HG02970 (cell line): ENCODE results near the gene LAMP5.

Experiments used
- ATAC-seq: cut with Tn5 transposase; IDR thresholded peaks from one replicate; pipeline ENCODE4 v1.9.1; 2021; ENCODE audit warnings: mild to moderate bottlenecking, moderate library complexity, moderate number of reproducible peaks; ENCODE audit not compliant: unreplicated experiment, low FRiP score

LAMP5 gene

DNA sequence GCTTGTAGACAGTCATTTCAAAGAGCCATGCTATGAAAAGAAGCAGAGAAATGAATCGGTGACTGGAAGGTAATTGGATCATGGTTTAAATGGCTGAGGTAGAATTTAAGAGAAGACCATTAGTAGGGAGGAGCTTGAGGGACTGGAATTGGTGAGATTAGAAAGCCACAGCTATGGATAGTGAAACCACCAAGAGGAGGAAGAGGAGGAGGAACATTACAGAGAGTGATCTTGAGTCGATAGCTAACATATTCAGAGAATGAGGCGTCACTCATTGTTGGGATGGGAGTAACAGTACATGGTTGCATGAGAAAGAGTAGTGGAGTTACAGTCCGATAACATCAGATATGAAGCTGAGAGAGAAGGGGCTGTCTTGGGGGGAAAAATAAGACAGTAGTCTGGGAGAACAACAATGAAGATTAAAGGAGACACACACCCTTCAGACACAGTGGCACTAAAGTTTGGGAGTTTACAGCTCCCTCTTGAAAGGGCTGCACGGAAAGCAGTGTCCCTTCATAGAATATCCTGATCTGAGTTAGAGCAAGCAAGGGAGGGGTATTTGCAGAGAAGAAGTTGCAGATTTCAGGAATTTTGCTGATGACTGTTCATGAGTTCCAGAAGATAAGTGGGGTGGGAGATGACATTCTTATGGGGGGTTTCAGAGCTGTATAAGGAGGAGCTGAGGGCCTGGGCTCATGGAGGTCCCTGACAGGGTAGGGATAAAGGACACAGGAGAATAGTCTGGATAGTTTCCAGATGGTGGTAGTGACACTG lies 15.1 kb upstream of the LAMP5 start:
- no peak for ATAC-seq

- ATAC-seq: no peak
Observed at GRCh38 chr20:9500121-9500520, 14.3 kb upstream of the LAMP5 start.

DNA sequence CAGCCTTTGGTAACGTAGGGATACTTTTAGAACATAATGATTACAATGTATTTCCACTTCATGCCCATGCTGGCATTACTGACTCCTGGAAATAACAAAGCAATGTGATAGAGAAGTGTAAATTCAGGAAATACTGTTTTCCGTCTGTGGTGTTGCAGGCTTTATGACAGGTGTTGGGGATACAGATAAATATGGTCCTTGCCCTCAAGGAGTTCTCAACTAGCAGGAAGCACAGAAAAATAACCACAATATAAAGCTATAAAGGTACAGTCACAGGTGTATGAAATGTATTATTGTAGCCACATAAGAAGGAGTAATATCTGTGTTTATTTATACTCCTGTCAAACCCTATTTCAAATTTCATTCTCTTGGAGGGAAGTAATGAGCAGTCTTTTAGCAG lies 12.9 kb upstream of the LAMP5 start:
- no peak for ATAC-seq

GRCh38 chr20:9503526-9504245 lies 10.7 kb upstream of the LAMP5 start:
- no peak for ATAC-seq

- no peak for ATAC-seq
Observed at GRCh38 chr20:9506280-9506821, 8.0 kb upstream of the LAMP5 start.

DNA sequence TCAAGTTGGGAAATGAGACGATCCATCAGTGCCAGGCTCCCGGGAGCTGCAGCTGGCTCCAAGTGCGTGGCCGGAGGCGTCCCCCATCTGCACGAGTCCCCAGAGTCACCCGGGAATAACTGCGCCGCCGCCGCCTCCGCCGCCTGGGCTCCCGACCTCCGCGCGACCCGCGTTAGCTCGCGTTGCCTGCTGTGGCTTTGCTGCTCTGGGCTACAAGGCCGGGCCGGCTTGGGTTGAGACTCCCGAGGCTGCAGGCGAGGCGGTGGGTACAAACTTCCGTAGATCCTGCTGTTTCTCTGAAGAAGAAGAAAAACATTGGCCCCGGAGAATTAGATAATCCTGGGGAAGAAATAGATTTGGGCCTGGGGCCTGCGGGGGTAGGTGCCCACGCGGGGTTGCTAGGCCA lies 7.4 kb upstream of the LAMP5 start:
- no peak for ATAC-seq

- ATAC-seq: no peak
Observed at GRCh38 chr20:9507544-9508239, 6.7 kb upstream of the LAMP5 start.

GRCh38 chr20:9508240-9508661 lies 6.1 kb upstream of the LAMP5 start:
- ATAC-seq: no peak

DNA sequence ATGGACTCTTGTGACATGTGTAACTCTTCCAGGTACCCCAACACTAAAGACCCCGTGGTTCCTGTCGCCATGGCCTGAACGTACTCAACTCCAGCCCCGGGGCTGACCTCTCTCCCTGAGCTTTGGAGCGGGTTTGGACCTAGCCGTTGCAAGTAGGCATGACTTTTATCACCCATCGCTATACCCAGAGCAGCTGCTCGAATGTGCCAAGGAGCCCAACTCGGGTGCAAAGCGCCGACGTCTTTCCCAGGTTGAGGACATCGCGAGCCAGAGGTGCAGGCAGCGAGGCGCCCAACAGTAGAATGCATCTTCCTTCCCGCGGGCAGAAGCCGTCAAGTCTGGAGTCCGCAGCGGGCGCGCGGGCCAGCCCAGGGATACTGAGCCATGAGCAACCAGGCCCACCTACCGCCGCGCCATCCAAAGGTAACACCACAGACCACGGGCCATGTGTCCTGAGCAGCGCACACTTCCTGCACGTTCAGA lies 5.7 kb upstream of the LAMP5 start:
- no peak for ATAC-seq

DNA sequence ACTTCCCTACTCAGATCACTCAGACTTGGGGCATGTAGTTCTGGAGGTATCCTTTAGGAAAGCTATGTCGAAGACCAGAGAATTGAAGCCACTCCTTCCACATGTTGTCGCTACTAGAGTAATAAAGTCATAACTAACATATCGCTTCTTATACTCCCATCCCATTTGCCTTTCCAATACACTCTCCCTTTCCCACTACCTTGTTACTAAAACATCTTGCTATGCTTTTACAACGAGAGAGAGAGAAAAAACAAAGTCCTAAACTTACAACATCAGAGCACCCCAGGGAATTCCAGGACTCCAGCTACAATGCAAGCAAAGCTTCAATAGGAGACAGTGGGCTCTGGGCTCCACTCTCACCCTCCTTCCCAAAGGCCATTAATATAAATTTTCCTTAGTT lies 5.1 kb upstream of the LAMP5 start:
- no peak for ATAC-seq

DNA sequence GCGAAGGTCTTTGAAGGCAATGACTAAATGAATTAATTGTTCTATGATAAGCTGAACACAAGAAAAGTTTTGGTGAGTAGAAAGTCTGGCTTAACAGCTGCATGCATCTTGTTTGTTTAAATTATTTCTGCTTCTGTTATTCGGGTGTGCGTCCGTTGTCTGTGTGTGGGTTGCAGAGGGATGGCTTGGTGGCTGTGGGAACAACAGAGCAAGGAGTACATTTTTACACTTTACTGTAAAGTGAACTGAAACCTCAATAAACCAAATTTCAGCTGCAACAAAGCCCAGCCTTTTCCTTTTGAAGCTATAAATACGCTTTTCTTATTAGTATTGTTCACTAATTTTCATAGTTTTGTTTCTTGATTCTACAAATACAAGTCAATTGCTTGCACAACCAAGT lies 3.5 kb upstream of the LAMP5 start:
- ATAC-seq: no peak

DNA sequence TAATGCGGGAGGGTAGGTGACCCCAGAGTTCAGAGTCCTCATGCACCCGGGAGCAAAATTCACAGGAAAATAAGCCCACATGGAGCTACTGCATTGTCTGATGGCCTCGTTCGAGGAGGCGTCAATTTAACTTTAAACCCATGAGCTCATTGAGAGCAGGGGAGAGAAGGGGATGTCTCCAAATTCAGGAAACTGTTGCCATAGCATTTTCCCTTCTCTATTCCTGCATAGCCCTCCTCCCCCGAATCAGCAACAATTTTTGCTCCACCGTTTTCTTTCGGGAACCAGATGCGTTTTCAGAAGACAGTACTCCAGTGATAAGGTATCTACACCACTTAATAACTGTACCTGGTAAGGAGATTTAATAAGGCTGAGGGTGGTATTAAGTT lies 324 bp upstream of the LAMP5 start:
- ATAC-seq: no peak

DNA sequence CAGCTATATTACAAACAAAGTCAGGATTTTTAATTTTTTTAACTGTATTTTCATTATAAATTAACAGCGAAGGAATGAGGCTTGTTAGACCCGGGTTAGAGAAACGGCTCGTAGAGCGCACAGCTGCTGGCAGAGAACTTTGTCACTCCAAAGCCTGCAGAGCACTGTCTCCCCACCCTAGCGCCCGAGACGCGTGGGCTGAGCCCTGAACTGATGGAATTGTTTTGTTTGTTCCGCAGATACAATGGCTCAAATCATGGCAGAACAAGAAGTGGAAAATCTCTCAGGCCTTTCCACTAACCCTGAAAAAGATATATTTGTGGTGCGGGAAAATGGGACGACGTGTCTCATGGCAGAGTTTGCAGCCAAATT lies 810 bp downstream of the LAMP5 start:
- ATAC-seq: no peak

DNA sequence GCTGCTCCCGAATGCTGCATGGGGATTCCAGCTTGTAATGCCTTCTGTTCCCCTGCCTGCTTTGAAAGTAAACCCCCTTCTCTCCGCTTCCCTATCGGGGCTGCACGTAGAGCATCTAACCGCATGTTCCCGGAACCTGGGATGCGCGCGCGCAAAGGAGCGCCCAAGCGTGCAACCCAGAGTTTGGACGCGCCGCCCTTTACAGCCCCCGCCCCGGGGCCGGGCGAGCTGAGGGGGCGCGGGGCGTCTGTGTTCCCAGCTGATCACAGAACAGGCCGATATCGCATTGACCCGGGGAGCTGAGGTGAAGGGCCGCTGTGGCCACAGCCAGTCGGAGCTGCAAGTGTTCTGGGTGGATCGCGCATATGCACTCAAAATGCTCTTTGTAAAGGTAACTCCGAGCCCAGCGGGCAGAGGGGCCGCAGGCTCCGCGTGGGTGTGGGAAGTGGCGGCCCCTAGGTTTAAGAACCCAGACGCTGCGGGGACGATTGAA lies 1.4 kb downstream of the LAMP5 start:
- ATAC-seq: no peak

GRCh38 chr20:9516234-9516871 lies 2.0 kb downstream of the LAMP5 start:
- no peak for ATAC-seq

GRCh38 chr20:9517297-9518162 lies 3.1 kb downstream of the LAMP5 start:
- no peak for ATAC-seq

DNA sequence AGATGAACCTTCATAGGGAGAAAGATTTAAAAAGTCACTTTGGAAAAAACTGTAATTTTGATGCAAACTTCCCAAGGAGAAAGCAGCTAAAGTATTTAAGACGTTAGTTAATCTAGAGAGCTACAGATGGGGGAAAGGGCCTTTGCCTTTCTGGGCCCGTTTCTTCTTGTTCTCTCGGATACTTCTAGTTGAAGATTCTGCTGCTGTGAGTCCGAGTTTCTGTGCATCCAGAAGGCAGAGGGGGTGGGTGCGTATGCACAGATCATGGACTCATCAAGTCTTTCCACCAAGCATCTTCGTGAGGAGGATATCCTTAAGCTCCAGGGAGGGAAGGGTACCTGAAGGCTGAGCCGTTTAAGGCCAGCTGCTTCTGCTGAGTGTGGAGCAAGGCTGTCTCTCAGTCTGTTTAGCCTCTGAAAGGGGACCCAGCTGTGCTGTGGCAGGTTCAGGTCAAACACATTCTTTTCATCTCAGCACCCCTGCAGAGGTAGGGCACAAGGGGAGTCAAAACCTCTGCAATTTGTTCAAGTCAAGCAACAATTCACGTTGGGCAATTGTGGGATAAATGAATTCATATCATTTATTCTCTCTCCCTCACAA lies 4.3 kb downstream of the LAMP5 start:
- ATAC-seq: no peak

GRCh38 chr20:9520086-9520485 lies 5.7 kb downstream of the LAMP5 start:
- ATAC-seq: no peak

- ATAC-seq: no peak
Observed at GRCh38 chr20:9523636-9524035, 9.2 kb downstream of the LAMP5 start.
